GM18520 (cell line): ENCODE measurements around the gene EPHB2.

Experiments used
- ATAC-seq: cut with Tn5 transposase; IDR thresholded peaks from one replicate; pipeline ENCODE4 v1.9.1; 2021; ENCODE audit not compliant: unreplicated experiment

The EPHB2 gene

DNA sequence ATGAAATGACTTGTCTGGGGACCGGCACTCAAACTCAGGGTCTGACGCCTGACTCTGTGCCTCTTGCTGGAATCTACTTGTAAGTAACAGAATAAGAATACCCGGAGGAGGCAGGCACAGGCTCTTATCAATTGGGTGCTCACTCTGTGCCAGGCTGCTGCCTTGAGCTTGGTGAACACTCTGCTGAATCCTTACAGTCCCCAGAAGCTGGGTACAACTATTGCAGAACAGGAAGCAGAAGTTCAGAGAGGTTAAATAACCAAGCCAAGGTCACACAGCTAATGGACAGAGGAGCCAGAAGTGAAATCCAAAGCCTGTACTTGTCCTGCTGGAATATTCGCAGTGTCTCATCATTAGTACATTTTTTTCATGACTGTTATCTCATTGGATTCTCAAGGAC, 86.0 kb downstream of the EPHB2 start:
- no peak for ATAC-seq

DNA sequence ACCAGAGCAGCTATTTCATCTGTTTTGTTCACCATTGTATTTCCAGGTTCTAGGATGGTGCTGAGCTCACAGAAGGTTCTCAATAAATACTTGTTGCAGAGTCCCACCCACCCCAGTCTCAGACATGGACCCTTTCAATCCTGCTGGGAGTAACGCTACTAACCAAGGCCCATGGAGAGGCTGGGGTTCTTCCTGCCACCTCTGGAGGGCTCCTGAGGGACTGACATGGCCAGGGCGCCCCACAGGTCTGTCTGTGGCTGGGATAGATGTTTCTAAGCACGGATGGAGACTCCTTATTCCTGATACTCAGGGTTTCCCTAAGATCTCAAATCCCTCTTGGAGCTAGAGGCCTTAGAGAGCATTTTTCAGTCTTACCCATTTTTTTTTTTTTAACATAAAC, 87.4 kb downstream of the EPHB2 start:
- ATAC-seq, result no peak

DNA sequence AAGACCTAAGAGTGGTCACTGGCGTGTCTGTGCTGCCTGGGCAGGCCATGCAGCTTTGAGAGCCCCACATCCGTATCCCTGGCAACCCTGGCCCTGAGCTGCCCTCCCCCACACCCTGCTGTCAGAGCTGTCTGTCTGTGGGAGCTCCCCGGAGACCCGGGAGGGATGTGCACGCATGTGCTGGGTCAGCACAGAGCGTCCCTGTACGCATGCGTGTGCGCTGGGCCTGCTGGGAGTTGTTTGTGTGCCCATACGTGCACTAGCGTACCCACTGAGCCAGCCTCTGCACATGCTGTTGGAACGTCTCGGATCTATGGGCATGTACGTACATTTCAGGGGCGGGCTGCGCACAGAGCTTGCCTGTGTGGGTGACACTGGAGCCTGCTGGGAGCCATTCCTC, 89.3 kb downstream of the EPHB2 start:
- no peak for ATAC-seq

DNA sequence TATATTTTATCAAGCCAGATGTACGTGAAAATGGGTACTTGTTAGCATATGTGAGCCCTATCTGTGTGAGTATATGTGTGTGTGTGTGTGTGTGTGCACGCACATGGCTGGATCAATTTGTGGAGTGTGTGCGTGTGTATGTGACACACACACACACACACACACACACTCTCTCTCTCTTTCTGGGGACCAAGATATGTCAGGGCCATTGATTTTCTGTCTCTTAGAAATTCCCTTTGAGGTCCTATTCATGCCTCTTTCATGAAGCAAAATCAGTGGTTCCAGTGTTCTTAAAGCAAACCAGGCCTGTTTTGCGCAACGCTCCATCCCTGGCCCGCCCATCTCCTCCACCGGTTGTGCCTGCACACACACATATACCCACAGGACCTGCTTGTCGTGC, 90.0 kb downstream of the EPHB2 start:
- no peak for ATAC-seq

DNA sequence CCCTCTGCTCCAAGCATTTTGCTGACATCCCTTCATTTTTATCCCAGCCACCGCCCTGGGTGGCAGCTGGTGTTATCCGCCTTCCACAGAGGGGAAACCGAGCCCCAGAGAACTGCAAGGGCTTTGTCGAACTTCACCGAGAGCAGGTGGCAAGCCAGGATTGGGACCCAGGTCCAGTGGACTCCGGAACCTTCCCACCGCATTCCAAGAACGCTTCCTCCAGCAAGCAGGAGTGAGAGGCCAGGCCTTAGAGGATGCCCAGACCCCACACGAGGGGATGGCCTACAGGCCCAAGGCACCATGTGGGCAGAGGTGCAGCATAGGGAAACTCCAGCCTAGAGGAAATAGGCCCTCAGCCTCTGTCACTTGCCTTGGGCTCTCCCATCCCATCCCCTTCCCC, 90.7 kb downstream of the EPHB2 start:
- no peak for ATAC-seq

DNA sequence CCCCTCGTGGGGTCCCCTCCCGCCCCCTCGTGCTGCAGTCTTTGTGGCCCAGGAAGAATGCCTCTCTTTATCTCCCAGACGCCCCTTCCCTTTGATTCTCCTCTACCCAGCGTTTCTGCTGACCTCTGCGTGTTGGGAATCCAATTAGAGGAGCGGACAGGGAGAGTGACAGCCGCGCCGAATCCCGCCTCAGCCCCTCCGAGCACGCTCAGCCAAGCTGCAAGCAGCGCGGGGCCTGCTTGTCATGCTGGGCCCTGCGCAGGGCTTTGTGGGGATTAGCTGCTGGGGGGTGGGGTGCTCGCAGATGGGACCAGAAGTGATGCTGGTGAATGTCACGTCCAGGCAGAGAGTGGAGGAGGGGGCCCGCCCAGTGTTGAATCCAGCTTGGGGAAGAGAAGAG, 91.1 kb downstream of the EPHB2 start:
- no peak for ATAC-seq

DNA sequence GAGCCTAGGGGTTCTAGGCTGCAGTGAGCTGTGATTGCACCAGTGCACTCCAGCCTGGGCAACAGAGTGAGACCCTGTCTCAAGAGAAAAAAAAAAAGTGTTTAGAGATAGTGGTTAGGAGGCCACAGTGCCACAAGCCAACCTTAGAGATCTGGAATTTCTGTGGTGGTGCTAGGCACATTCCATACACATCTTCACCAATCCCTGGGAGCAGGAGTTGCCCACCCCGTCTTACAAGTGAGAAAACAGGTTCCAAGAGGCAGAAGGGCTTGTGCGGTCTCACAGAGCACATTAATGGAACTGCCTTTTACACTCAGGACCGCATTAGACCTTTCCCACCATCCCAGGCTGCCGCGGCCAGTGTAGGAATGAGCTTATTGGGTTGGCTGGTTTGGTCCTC, 93.2 kb downstream of the EPHB2 start:
- no peak for ATAC-seq

DNA sequence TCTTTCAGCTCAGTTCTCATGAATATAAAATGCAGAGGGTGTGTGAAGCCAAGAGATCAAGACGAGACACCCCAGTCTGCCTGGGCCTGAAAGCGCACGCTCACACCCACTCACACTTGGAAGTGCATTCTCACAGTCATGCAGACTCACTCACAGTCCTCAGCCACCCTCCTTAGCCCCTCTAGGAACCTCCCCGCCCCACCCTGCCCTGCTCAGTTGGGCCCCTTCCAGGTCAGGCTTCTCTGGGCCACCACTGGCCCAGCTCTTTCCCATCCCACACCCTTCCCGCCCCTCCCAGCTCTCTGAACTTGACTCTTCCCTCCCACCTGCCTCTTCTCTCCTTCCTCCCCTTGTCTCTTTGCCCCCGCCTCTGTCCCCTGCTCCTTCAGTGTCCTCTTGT, 93.8 kb downstream of the EPHB2 start:
- ATAC-seq, result no peak

DNA sequence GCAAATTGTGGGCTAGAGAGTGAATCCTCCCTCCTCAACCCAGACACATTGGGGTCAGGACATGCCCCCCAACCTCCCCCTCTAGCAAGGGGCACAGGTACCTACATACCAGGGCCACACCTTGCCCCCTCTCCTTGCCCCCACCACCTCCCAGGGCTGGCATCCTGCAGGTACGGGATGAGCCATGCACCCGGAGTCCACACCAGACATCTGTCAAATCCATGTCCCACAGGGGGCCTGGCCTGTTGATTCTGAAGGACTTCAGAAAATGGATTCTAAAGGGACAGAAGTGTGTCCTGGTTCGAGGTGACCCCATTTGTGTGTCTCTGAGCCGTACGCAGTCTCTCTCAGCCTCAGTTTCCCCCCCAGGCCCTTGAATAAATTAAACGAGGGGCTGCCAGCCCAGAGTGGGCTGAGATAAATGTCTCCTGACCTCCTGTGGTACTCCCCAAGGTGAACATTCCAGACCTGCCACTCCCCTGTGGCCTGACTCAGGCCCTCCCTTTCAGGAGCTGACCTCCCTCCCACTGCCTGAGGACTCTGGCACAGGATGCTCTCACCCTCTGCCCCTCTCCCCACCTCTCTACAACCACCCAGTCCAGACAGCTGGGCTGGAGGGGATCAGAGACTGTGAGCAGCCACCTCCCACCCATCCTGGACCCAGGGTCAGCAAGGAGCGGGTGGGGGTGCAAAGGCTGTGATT, 94.5 kb downstream of the EPHB2 start:
- ATAC-seq, result no peak

DNA sequence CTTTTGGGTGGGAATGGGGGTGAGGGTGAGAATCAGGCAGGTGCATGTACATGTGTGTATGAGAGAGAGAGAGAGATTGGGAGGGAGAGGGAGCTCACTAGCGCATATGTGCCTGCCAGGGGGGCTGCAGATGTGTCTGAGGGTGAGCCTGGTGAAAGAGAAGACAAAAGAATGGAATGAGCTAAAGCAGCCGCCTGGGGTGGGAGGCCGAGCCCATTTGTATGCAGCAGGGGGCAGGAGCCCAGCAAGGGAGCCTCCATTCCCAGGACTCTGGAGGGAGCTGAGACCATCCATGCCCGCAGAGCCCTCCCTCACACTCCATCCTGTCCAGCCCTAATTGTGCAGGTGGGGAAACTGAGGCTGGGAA, 95.0 kb downstream of the EPHB2 start:
- no peak for ATAC-seq

DNA sequence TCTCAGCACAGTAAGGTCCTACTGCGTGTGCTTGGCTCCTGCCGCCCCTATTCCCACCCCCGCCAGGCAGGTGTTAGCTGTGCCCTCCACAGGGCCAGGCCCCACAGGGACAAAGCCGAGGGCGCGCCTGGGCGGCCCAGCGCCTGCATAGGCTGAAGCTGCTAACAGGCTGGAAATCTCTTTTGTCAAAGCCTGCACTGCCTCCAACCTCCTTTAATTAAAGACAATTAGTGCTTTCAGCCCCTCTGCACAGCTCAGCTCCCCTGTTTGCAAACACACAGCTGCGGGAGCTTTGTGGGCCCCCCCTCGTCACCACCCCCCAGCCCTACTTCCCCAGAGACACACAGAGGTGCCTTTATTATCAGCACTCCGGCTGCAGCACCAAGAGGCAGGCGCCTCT, 95.9 kb downstream of the EPHB2 start:
- ATAC-seq, result no peak

DNA sequence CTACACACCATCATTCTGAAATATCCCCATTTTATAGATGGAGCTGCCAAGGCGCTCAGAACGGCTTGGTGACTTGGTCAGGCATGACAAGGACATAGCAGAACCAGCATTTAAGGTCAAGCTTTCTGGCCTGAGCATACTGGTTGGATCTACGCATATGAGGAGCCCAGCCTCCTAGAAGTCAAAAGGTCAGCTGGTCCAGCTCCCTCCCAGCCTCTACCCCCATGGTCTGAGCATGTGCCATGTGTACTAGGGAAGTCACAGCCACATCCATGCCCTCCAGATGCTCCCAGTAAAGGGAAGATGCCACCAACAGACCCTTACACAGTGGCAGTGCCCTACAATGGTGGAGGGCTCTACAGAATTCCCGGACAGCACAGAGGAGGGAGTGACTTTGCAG, 96.7 kb downstream of the EPHB2 start:
- no peak for ATAC-seq

DNA sequence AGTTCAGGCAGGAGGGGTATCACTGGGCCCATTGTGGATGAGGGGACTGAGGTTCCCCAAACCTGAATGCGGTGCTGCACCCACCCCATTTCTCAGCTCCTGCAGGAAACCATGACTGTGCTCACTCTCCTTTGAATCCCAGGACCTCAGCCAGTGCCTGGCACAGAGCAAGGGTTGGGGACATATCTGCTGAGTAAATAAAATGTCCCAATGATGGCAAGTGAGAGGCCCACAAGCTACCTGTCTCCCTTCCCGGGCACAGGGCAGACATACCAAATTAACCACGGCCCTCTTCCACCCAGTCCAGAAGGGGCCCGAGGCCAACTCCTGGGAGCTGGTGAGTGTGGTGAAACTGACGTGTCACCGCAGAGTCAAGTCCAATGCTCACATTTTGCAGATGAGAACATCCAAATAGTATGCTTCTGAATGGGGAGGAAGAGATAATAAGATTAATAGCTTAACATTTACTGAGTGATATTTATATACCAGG, 97.6 kb downstream of the EPHB2 start:
- ATAC-seq, result no peak

DNA sequence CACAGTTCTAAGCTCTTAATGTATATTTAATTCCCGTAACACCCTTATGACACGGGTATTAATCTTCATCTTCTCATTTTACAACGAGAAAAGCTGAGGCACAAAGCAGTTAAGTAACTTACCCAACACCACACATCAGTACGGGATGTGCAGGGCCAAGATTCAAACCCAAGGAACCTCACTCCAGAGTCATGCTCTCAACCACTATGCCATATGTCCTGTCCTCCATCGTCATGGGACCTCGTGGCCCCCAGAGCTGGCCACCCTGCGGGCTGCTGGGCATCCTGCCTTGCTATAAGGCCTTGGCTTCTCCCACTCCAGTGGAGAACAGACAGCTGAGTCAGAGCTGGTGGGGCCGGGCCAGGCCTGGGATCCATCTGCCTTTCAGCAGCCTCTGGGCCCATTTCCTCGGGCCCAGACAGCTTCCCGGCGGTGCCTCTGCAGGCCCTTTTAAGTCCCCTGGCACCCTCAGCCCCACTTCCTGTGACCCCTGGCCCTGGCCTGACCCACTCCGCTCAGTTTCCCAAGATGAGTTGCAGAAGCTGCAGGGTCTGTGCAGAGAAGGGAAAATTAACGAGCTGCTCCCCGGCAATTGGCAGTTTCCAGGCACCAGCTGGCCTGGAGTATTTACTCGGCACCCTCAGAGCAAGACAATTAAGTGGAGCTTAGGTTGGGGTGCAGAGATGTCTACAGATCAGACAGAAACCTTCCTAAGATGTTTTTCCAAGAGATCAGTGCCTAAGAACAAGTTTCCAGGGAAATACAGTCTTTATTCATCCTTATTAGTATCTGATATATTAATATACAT, 98.2 kb downstream of the EPHB2 start:
- ATAC-seq, result no peak

DNA sequence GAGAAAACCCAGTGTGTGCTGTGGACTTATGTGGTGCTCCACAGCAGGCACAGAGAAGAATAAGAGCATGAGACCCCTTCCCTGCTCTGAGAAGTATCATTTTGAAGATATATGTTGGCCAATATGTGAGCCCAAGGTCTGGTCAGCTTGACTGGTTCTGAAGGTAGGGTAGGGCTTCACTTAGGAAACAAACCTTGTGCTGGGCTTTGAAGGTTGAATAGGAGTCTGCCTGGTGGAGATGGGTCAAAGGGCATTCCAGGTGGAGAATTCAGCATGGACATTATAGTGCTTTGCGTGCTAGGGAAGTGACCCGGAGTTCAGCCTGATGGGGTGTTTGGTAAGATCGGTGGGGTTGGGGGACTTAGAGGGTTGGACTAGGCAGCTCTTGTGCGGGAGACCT, 99.1 kb downstream of the EPHB2 start:
- no peak for ATAC-seq

DNA sequence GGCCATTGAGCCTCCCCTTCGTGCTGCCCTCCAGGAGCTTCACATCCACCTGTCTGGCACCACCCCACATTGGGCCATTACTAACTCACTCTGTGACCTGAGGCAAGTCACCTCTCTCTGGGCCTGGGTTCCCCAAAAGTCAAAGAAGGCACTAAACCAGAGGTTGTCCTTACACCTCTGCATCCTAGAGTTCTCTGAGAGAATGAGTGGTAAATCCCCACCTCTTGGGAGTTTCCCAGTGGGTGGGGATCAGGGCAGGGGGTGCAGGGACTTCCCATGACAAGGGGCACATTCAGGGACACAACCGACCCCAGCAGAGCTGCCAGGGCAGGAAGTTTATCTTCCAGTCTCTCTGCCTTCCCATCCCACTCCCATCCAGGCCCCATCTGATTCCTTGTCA, 99.7 kb downstream of the EPHB2 start:
- no peak for ATAC-seq

DNA sequence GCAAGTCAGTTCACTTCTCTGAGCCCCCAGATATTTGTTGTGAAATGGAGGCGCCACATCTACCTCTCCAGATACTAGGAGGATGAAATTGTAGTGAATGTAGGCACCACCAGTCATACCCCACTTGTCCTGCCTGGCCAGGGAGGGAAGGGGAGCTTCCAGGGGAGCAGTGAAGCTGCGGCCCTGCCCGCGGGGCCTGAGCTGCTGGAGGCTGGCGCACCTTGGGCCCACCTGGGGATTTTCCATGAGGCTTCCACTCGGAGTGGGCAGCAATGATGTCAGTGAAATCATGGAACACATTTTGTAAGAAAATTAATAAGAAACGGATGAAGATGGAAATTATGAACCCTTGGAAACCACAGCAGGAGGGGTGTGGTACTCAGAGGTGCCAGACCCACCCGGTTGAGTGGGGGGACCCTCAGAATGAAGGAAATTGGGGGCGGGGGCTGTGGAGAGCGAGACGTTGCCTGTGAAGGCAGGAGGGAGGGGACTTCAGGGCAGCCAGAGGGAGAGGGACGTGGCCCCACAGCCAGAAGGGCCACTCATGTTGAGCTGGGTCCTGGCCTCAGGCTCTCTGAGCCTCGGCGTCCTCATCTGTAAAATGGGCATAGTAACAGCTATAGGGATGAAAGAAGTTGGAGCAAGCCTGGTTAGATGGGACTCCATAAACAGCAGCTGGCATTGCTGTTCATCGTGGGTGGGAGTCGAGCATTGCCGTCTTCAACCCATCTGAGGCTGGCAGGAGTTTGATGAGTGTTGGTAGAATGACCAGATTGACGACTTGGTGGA, 101.6 kb downstream of the EPHB2 start:
- ATAC-seq, result no peak

DNA sequence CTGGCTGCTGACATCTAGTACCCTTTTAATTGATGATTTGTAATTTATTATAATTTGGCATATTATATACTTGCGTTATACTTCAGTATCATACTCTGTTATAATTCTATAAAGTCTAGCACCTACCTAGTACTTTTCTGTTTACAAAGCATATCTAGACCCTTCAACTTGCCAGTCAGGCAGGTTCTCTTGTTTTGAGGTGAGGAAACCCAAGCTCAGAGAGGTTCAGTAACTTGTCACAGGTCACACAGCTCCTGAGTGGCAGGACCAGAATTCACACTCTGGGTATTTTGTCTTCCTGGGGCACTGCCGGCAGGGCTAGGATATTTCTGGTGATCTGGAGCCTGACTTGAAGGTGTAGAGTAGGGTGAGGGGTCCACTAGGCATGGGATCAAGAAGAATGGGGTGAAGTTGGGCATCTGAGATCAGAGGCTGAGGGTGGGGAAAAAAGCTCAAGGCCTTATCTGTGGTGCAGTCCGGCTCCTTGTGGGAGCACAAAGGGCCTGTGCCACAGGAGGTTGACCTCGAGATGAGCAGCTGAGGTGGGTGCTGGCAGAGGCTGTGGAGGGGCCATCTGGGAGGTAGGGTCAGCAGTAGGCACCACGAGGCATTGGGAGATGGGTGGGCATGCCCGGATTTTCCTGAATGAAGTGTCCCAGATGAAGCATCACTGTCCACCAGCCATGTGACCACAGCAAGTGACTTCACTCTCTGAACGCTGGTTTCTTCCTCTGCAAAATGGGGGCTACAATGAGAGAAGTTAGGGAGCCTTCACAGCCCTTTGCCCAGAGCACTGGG, 102.6 kb downstream of the EPHB2 start:
- no peak for ATAC-seq

DNA sequence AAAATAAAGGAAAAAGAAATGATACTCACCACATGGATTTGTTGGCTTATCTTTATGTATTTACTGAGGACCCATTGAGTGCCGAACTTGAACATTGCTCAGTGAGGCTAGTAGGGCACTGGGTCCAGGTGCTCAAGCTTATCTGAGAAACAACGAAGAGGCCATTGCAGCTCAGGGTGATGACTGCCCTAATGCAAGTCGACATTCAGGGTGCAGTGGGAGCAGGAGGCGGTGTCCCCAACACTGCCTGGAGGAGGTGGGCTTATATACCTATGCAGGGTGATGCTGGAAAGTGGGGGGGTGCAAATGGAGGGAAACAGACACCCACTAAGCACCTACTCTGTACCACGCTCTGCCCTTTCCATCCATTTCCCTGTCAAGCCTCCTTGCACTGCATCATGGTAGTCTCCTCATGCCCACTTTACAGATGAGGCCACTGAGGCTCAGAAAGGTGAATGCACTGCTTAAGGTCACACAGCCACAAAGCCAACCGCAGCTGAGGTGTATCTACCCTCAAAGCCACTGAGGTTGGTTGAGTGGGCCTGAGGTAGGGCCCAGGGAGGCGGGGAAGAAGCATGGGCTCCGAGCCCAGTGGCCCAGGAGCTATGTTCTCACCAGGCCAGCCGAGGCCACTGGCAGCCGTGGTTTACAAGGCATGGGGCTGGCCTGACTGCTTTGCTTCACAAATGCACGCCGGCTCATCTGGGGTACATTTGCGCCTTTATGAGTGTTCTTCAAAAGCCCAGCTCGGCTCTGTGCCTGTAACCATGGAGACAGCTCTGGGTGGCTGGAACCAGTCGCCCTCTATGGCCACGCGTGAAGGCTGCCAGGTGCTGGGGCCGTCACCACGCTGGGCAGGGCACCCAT, 103.8 kb downstream of the EPHB2 start:
- ATAC-seq, result no peak

DNA sequence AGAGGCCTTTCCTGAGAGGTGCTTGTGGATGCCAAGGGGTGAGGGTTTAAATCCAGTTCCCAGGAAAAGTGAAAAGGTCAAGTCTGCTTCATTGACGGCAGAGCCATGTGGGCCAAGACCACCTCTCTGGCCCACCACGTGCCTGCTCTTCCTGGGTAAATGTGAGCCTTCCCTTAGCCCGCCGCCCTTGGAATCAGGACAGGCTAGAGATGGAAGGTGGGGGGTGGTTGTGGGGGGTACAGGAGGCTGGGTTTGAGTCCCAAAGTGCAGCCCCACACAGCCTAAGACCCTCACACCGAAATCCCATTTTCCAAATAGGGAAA, 104.4 kb downstream of the EPHB2 start:
- ATAC-seq, result no peak
